NT2/D1 (cell line): Measurements from ENCODE around the gene IFIH1.

ENCODE experiments used
- DNase-seq: peaks from one replicate; pipeline ENCODE4 v3.0.0-alpha.2; 2011; ENCODE audit warnings: low read depth, low spot score
- H3K27me3 ChIP-seq: 2 replicates; pipeline ENCODE4 v1.6.0; 2011; ENCODE audit warnings: mild to moderate bottlenecking; ENCODE audit not compliant: insufficient read length, insufficient read depth
- H3K36me3 ChIP-seq: 2 replicates; pipeline ENCODE4 v1.6.1; 2011; ENCODE audit warnings: mild to moderate bottlenecking, low read length, mixed read lengths; ENCODE audit not compliant: insufficient read depth, insufficient read length
- H3K4me1 ChIP-seq: 2 replicates; pipeline ENCODE4 v1.5.1; 2011; ENCODE audit not compliant: insufficient read depth, insufficient read length
- H3K4me3 ChIP-seq: 2 replicates; pipeline ENCODE4 v1.5.1; 2011; ENCODE audit warnings: low read depth; ENCODE audit not compliant: insufficient read length
- H3K9ac ChIP-seq: 2 replicates; pipeline ENCODE4 v1.6.0; 2011; ENCODE audit warnings: low read depth; ENCODE audit not compliant: insufficient read length
- H3K9me3 ChIP-seq: 2 replicates; pipeline ENCODE4 v1.5.1; 2011; ENCODE audit warnings: mild to moderate bottlenecking, low read length; ENCODE audit not compliant: insufficient read depth
- SUZ12 ChIP-seq: IDR thresholded peaks from 2 replicates; pipeline ENCODE4 v1.6.1; 2011; ENCODE audit not compliant: insufficient read length, insufficient read depth; ENCODE audit errors: extremely low read depth
- YY1 ChIP-seq: IDR thresholded peaks from 2 replicates; pipeline ENCODE4 v1.6.1; 2011; ENCODE audit not compliant: insufficient read length, insufficient read depth
- ZNF274 ChIP-seq: IDR thresholded peaks from 2 replicates; pipeline ENCODE4 v1.6.1; 2011; ENCODE audit warnings: mild to moderate bottlenecking, low read depth, low read length

Gene IFIH1

DNA sequence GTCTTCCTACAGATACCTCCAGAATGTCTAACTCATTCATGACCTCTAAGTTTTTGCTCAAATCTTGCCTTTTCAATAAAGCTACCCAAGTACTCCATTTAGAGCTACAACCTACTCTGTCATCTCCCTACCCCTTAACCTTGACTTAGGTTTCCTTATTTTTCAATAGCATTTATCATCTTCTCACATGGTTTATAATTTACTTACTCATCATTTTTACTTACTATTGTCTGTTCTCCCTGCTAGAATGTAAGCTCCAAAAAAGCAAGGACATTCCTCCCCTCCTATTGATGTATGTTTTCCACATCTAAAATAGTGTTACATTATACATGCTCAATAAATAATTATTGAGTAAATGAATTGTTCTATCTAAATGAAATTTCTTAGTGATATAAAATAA, 22.3 kb upstream of the IFIH1 start:
- no peaks in the 10 kb centered on the region for H3K36me3 ChIP-seq
- TF ChIP-seq ZNF274 = no peak
- TF ChIP-seq SUZ12 = no peak
- no peak for TF ChIP-seq YY1
- no peak overlapping the region for H3K4me3 ChIP-seq
- peaks cover 5% of the 10 kb centered on the region; the same call in 1 of the 2 replicates for H3K9me3 ChIP-seq
- H3K27me3 ChIP-seq = no peaks in the 10 kb centered on the region
- no peak overlapping the region for H3K9ac ChIP-seq
- DNase-seq = no peak
- H3K4me1 ChIP-seq = no peaks in the 10 kb centered on the region

DNA sequence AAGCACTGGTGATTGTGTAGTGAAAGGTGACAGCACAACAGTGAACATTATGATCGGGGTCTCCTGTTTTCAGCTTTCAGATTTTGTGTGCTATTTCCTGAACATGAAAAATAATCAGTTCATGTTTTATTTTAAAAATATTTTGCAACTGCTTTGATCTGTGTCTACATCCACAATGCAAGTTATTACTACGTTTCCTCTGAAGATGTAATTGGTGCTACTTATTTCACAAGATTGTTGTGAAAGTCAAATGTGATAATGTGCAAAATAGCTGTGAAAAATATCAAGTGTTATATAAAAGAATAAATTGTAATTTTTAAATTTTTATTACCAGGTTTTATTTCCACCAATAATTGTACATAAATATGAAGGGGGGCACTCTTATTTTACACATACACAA, 19.4 kb upstream of the IFIH1 start:
- H3K4me3 ChIP-seq = no peak overlapping the region
- H3K9me3 ChIP-seq = no peaks in the 10 kb centered on the region
- TF ChIP-seq SUZ12 (no peak), ZNF274 (no peak), YY1 (no peak)
- H3K9ac ChIP-seq = no peak overlapping the region
- no peak for DNase-seq
- no peaks in the 10 kb centered on the region for H3K27me3 ChIP-seq
- H3K36me3 ChIP-seq = no peaks in the 10 kb centered on the region
- no peaks in the 10 kb centered on the region for H3K4me1 ChIP-seq

DNA sequence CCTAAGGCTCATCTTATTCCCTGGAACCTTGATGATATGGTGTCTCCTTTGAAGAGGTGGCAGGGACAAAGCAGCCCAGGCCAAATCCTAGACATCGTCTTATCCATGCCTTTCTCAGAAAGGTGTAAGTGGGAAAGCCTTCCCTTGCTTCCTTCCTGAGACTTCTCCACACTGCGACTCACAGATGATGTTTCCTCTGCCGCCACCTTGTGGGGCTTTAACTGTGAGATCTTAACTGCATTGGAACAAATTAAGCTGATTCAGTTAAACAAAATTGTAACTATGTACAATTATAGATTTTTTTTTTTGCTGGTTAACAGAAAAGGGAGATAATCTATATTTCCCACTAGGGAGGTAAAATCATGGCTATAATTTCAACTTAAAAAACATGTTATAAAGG, 15.5 kb upstream of the IFIH1 start:
- Histone ChIP-seq H3K4me3 (no peak overlapping the region), H3K36me3 (no peaks in the 10 kb centered on the region), H3K4me1 (no peaks in the 10 kb centered on the region), H3K9ac (no peak overlapping the region), H3K9me3 (no peaks in the 10 kb centered on the region), H3K27me3 (no peaks in the 10 kb centered on the region)
- TF ChIP-seq ZNF274 = no peak
- TF ChIP-seq YY1 = no peak
- no peak for TF ChIP-seq SUZ12
- peak; percentile 15 for DNase-seq

- H3K4me1 ChIP-seq = no peaks in the 10 kb centered on the region
- H3K4me3 ChIP-seq = no peak overlapping the region
- no peaks in the 10 kb centered on the region for H3K36me3 ChIP-seq
- no peaks in the 10 kb centered on the region for H3K27me3 ChIP-seq
- TF ChIP-seq ZNF274 = no peak
- no peak for TF ChIP-seq SUZ12
- TF ChIP-seq YY1 = no peak
- H3K9ac ChIP-seq = no peak overlapping the region
- no peaks in the 10 kb centered on the region; the same call in 1 of the 2 replicates for H3K9me3 ChIP-seq
- no peak for DNase-seq
Observed at GRCh38 chr2:162330881-162331280, 12.4 kb upstream of the IFIH1 start.

- Histone ChIP-seq H3K9me3 (no peaks in the 10 kb centered on the region; the same call in 1 of the 2 replicates), H3K27me3 (no peaks in the 10 kb centered on the region), H3K9ac (no peak overlapping the region), H3K4me1 (no peaks in the 10 kb centered on the region), H3K4me3 (no peak overlapping the region), H3K36me3 (no peaks in the 10 kb centered on the region)
- DNase-seq = no peak
- TF ChIP-seq ZNF274 (no peak), SUZ12 (no peak), YY1 (no peak)
Observed at GRCh38 chr2:162328424-162329157, 10.1 kb upstream of the IFIH1 start.

GRCh38 chr2:162327806-162328205, 9.3 kb upstream of the IFIH1 start:
- Histone ChIP-seq H3K27me3 (no peaks in the 10 kb centered on the region), H3K4me3 (no peak overlapping the region), H3K4me1 (no peaks in the 10 kb centered on the region), H3K9me3 (no peaks in the 10 kb centered on the region; the same call in 1 of the 2 replicates), H3K9ac (no peak overlapping the region), H3K36me3 (no peaks in the 10 kb centered on the region)
- DNase-seq = no peak
- TF ChIP-seq SUZ12 (no peak), YY1 (no peak), ZNF274 (no peak)

GRCh38 chr2:162327134-162327769, 8.8 kb upstream of the IFIH1 start:
- Histone ChIP-seq H3K36me3 (no peaks in the 10 kb centered on the region), H3K27me3 (no peaks in the 10 kb centered on the region), H3K9me3 (no peaks in the 10 kb centered on the region; the same call in 1 of the 2 replicates), H3K4me3 (no peak overlapping the region), H3K9ac (no peak overlapping the region), H3K4me1 (no peaks in the 10 kb centered on the region)
- DNase-seq = no peak
- TF ChIP-seq SUZ12 (no peak), YY1 (no peak), ZNF274 (no peak)

DNA sequence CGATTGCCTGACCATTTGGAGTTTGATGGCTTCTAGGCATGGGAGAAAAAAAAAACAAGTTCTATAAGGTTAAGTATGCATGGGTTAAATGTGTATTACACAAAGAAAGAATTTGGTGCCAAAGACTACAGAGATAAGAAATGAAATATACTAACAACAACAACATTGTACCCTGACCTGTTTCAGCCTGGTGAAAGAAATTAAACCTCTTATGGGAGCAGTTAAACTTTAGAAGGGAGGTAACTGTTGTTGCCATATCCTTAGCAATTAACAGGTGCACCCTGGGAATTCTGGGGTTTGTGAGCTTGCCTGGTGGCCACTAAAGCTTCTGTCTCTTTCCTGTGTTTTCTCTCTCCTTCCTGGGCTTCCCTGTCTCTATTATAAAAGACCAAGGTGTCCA, 6.5 kb upstream of the IFIH1 start:
- Histone ChIP-seq H3K4me3 (no peak overlapping the region), H3K4me1 (no peaks in the 10 kb centered on the region), H3K36me3 (no peaks in the 10 kb centered on the region), H3K9me3 (no peaks in the 10 kb centered on the region; the same call in 1 of the 2 replicates), H3K27me3 (peaks cover 2% of the 10 kb centered on the region), H3K9ac (no peak overlapping the region)
- no peak for DNase-seq
- TF ChIP-seq ZNF274 = no peak
- TF ChIP-seq YY1 = no peak
- no peak for TF ChIP-seq SUZ12
